DMS53 (cell line): ENCODE measurements around the gene TMEM26.

Experiments
- DNase-seq: peaks from one replicate; lab custom pipeline; 2025; lab: John Stamatoyannopoulos, UW

TMEM26 gene

GRCh38 chr10:61460835-61461234 is 7.7 kb upstream of the TMEM26 start:
- DNase-seq = no peak

- DNase-seq = no peak
Measured at GRCh38 chr10:61458031-61458430, 4.8 kb upstream of the TMEM26 start.

GRCh38 chr10:61456095-61456789 is 3.1 kb upstream of the TMEM26 start:
- DNase-seq = no peak

GRCh38 chr10:61455656-61456055 is 2.5 kb upstream of the TMEM26 start:
- no peak for DNase-seq

GRCh38 chr10:61454541-61454940 is 1.4 kb upstream of the TMEM26 start:
- no peak for DNase-seq

- DNase-seq = peak; percentile 42
Measured at GRCh38 chr10:61452151-61452651, 980 bp downstream of the TMEM26 start.

- DNase-seq = no peak
Measured at GRCh38 chr10:61451357-61451756, 1.8 kb downstream of the TMEM26 start.

GRCh38 chr10:61448841-61449600 is 4.2 kb downstream of the TMEM26 start:
- no peak for DNase-seq

GRCh38 chr10:61448091-61448490 is 5.1 kb downstream of the TMEM26 start:
- DNase-seq = no peak

- DNase-seq = no peak
Measured at GRCh38 chr10:61439058-61439609, 14.0 kb downstream of the TMEM26 start.

- DNase-seq = no peak
Measured at GRCh38 chr10:61438141-61438988, 14.8 kb downstream of the TMEM26 start.

- DNase-seq = no peak
Measured at GRCh38 chr10:61423178-61423577, 30.0 kb downstream of the TMEM26 start.

- DNase-seq = no peak
Measured at GRCh38 chr10:61417661-61418060, 35.5 kb downstream of the TMEM26 start.

- no peak for DNase-seq
Measured at GRCh38 chr10:61415824-61416223, 37.4 kb downstream of the TMEM26 start.

GRCh38 chr10:61411706-61412105 is 41.5 kb downstream of the TMEM26 start:
- DNase-seq = no peak

- no peak for DNase-seq
Measured at GRCh38 chr10:61410353-61411070, 42.7 kb downstream of the TMEM26 start.

GRCh38 chr10:61409157-61409556 is 44.0 kb downstream of the TMEM26 start:
- peak; percentile 13 for DNase-seq

- no peak for DNase-seq
Measured at GRCh38 chr10:61408105-61408504, 45.1 kb downstream of the TMEM26 start.

GRCh38 chr10:61406736-61407135 is 46.4 kb downstream of the TMEM26 start:
- no peak for DNase-seq

- DNase-seq = no peak
Measured at GRCh38 chr10:61406242-61406641, 46.9 kb downstream of the TMEM26 start.

GRCh38 chr10:61404751-61405150 is 48.4 kb downstream of the TMEM26 start:
- no peak for DNase-seq
